ENCODE measurements around the gene DNAJC1.

GRCh38 chr10:21747809-21748208, 255.7 kb downstream of the DNAJC1 start:
- TF ChIP-seq CTCF (IDR thresholded peaks at IDR 0.05), result no peak
- TF ChIP-seq POLR2A (IDR thresholded peaks at IDR 0.05), result no peak
